HL-60/S4 treated with phorbol 12-myristate 13-acetate at 8.2 ng/mL for 4 days and 3 days (cell line): ENCODE results near the gene MAST1.
"Not testable (repeated sequence)": the region's sequence is repeated elsewhere in the genome, so short reads cannot be mapped to it uniquely, and the experiment has no call there.

Experiments
- in situ Hi-C: fragments of 300-500 bp; cut with MboI; formaldehyde crosslinking; loops from 2 replicates; pipeline ENCODE4 v1.15.0; 2022; ENCODE audit warnings: low sequenced_read_pairs

Gene MAST1

GRCh38 chr19:12888006-12888603 is 49.8 kb downstream of the MAST1 start:
- in situ Hi-C loops: no loop called here

- in situ Hi-C loops: not testable (repeated sequence)
Measured at GRCh38 chr19:12890299-12890786, 52.0 kb downstream of the MAST1 start.

GRCh38 chr19:12890787-12891552 is 52.7 kb downstream of the MAST1 start, which contains the start of gene GCDH:
TSS of gene GCDH (plus strand) at chr19:12891160. CDS start at chr19:12891305, 145 bp downstream.
- in situ Hi-C loops: no loop called here

GRCh38 chr19:12891553-12892021 is 53.3 kb downstream of the MAST1 start:
- in situ Hi-C loops: no loop called here

- in situ Hi-C loops: no loop called here
Measured at GRCh38 chr19:12893582-12893981, 55.3 kb downstream of the MAST1 start.

GRCh38 chr19:12896460-12896859 is 58.1 kb downstream of the MAST1 start:
- in situ Hi-C loops: no loop called here

- in situ Hi-C loops: no loop called here
Measured at GRCh38 chr19:12899891-12900518, 61.7 kb downstream of the MAST1 start.

GRCh38 chr19:12907166-12907565 is 68.9 kb downstream of the MAST1 start:
- in situ Hi-C loops: no loop called here

- in situ Hi-C loops: no loop called here
Measured at GRCh38 chr19:12912571-12912970, 74.3 kb downstream of the MAST1 start.

- in situ Hi-C loops: no loop called here
Measured at GRCh38 chr19:12913011-12913561, 74.8 kb downstream of the MAST1 start.

GRCh38 chr19:12913851-12914690 is 75.8 kb downstream of the MAST1 start:
- in situ Hi-C loops: no loop called here

- in situ Hi-C loops: not testable (repeated sequence)
Measured at GRCh38 chr19:12915860-12916259, 77.5 kb downstream of the MAST1 start.

GRCh38 chr19:12918253-12918652 is 79.9 kb downstream of the MAST1 start:
- in situ Hi-C loops: no loop called here

- in situ Hi-C loops: no loop called here
Measured at GRCh38 chr19:12921047-12921446, 82.7 kb downstream of the MAST1 start.

- in situ Hi-C loops: no loop called here
Measured at GRCh38 chr19:12922959-12923358, 84.6 kb downstream of the MAST1 start.
